Measurements from ENCODE around the gene KIAA0753. TPM values are rescaled to one million over a fixed set of nuclear protein-coding genes. Genes with fewer than 3 reads are reported as not detected.

The KIAA0753 gene
- total and polyA plus RNA-seq, 9 of the 15 experiments (the other 6 are each of a cell fraction or from before 2014, with no cell fraction given): 2.0 to 9.0 (median 6.9) TPM

DNA sequence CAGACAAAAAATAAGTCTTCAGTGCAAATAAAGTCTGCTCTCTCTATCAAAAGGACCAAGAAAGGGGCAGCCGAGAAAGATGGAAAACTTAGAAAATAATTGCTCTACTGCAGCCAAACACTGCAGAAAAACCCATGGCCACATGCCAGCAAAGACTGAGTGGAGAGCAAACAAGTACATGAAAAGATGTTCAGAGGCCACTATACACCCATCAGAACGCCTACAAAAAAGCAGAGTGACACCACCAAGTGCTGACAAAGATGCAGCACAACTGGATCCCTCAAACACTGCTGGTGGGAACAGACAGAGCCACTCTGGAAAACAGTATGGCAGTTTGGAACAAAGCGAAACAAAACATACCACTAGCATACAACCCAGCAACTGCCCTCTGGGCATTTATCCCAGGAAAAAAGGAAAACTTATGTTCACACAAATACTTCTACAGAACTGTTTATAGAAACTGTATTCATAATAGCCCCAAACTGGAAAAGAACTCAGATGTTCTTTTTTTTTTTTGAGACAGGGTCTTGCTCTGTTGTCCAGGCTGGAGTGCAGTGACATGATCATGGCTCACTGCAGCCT lies 36.7 kb downstream of the KIAA0753 start:
- TF ChIP-seq HDAC2 (IDR thresholded peaks at IDR 0.05): no peak
- TF ChIP-seq RHOXF2B (CRISPR knock-in tag; conservative IDR thresholded peaks at IDR 0.05): no peak
- TF ChIP-seq TAF15 (IDR thresholded peaks at IDR 0.05; ENCODE audit: low read depth, low read length): no peak
- no peak for TF ChIP-seq RUNX1 (IDR thresholded peaks at IDR 0.05; ENCODE audit: low read depth)
- no peak for TF ChIP-seq CTBP1 (IDR thresholded peaks at IDR 0.05; ENCODE audit: borderline replicate concordance)
- no peak for TF ChIP-seq ZFX (CRISPR knock-in tag; IDR thresholded peaks at IDR 0.05)
- no peak for TF ChIP-seq ZNF23 (CRISPR knock-in tag; IDR thresholded peaks at IDR 0.05)
- no peak for TF ChIP-seq STAT5A (IDR thresholded peaks at IDR 0.05; ENCODE audit: borderline replicate concordance, low read length)
- TF ChIP-seq ZSCAN32 (CRISPR knock-in tag; IDR thresholded peaks at IDR 0.05): no peak
- no peak for TF ChIP-seq STAG1 (CRISPR knock-in tag; IDR thresholded peaks at IDR 0.05; ENCODE audit: borderline replicate concordance)
- TF ChIP-seq ARID2 (IDR thresholded peaks at IDR 0.05): no peak
- ChIA-PET CTCF (ENCODE audit: low intra/inter-chr PET ratio) (no interaction called here), POLR2A (no interaction called here)
- no peak overlapping the region for H3K4me2 ChIP-seq (ENCODE audit: insufficient read depth, low read length)
- FAIRE-seq (no peak), DNase-seq (ENCODE audit: extremely low read depth in 1 of 4, low spot score in 3 of 4) (no peak), ATAC-seq (no peak)
- H3K9ac ChIP-seq (ENCODE audit: insufficient read depth in 1 of 2, low read depth in 2 of 2, low read length in 2 of 2): no peak overlapping the region
- no TSS peak for BruUV-seq (replicated peaks)
- H3K27ac ChIP-seq (ENCODE audit: extremely low read depth, low read depth, low read length): no peak overlapping the region
- 85% methylated on average over 3 of the region's 3 CpGs for WGBS (ENCODE audit: insufficient coverage, low coverage, missing lambda C conversion rate)
- no peaks in the 10 kb centered on the region for H3K9me3 ChIP-seq (replicated peaks; ENCODE audit: control insufficient read depth, insufficient read depth, low read depth, low read length)
- no peaks in the 10 kb centered on the region for H3K79me2 ChIP-seq (ENCODE audit: control insufficient read depth, insufficient read depth, low read length)
- intact Hi-C loops (cut with micrococcal nuclease) (no loop called here), in situ Hi-C loops (cut with MboI) (no loop called here)
- H2AFZ ChIP-seq (ENCODE audit: low read depth, low read length): no peak overlapping the region
- peaks cover 0 to 12% of the 10 kb centered on the region in 2 experiments; a peak in 2 of 5 replicates for H3K4me1 ChIP-seq (replicated peaks in 1 of 2; ENCODE audit: control insufficient read depth in 2 of 2, insufficient read depth in 2 of 2, low read length in 2 of 2)
- no peak overlapping the region for H3K4me3 ChIP-seq
- H4K20me1 ChIP-seq (replicated peaks; ENCODE audit: control insufficient read depth, insufficient read depth, low read length): no peaks in the 10 kb centered on the region
- peaks cover 51% of the 10 kb centered on the region; the same call in 1 of the 3 replicates for H3K36me3 ChIP-seq (ENCODE audit: control insufficient read depth, insufficient read depth, low read length)
- no peaks in the 10 kb centered on the region for H3K27me3 ChIP-seq (ENCODE audit: control insufficient read depth in 2 of 2, insufficient read depth in 2 of 2, low read length in 2 of 2)
- no peaks in the 10 kb centered on the region for H3K9me1 ChIP-seq (ENCODE audit: control insufficient read depth, insufficient read depth, low read length)

All from K562 (cell line).